Kidney glomerular epithelial cell (primary cell): Measurements from ENCODE around the gene TM7SF3.
"Not testable (repeated sequence)": the region's sequence is repeated elsewhere in the genome, so short reads cannot be mapped to it uniquely, and the experiment has no call there.

ENCODE experiments used
- DNase-seq: peaks from one replicate; lab custom pipeline; 2025; lab: John Stamatoyannopoulos, UW

TM7SF3 gene

DNA sequence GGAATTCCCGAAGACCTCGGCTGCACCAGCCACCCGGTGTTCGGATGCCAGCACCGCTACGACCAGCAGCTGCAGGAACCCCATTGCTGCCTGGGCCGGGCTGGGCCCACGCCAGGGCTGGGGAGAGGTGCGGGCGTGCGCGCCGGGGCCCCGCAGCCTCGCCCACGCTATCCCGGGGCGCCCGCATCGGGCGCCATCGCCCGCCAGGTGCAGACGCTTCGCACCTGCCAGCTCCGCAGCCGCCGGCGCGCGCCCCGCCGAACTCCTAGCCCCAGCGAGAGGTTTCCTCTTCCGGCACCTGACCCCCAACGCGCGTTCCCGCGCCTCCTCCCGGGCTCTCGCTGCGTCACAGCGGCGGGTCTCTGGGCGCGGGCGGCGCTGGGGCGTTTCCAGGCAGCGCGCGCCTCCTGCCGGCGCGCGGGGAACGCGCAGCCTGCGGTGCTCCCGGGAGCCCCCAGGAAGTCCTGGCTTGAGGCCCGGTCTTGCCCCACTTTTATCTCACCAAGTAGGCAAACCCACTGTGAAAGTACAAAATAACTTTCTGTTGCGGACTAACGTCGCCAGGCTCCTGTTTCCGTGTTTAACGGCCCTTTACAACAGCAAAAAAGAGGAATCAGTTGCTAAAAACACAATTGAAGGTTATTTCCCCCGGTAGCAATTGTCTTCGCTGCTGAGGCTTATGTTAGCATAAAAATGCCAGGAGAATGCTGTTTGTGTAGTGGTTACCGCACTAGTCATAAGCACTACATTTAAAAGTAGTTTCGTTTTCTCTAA is at the start of gene TM7SF3:
Gene TM7SF3 (minus strand): TSS at position 300 of the 774 bp plus-strand sequence. CDS start 216 bp downstream, at position 84.
- peak; percentile 84 for DNase-seq

DNA sequence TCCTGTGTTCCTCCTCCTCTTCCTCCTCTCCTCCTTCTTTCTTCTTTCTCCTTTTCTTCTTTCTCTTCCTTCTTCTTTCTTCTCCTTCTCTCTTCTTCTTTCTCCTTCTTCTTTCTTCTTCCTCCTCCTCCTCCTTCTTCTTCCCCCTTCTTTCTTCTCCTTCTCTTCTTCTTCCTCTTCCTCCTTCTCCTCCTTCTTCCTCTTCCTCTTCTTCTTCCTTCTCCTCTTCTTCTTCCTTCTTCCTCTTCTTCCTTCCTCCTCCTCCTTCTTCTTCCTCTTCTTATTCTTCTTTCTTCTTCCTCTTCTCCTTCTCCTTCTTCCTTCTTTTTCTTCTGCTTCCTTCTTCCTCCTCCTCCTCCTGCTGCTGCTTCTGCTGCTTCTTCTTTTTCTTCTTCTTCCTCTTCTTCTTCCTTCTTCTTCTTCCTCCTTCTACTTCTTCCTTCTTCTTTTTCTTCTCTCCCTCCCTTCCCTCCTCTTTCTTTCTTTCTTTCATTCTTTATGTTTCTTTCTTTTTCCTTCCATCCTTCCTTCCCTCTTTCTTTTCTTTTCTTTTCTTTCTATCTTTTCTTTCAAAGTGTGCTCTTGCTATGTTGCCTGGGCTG is 49.2 kb upstream of the TM7SF3 start:
- no peak for DNase-seq

DNA sequence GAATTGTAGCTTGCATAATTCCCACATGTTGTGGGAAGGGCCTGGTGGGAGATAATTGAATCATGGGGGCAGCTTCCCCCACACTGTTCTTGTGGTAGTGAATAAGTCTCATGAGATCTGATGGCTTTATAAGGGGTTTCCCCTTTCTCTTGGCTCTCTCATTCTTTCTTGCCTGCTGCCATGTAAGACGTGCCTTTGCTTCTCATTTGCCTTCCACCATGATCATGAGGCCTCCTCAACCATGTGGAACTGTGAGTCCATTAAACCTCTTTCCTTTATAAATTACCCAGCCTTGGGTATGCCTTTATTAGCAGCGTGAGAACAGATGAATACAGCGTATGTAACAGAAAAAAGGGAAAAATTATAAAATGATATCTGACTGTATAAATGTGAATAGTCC is 47.1 kb upstream of the TM7SF3 start:
- DNase-seq, result no peak

- no peak for DNase-seq
Measured at GRCh38 chr12:27060740-27061139, 46.6 kb upstream of the TM7SF3 start.

GRCh38 chr12:27057543-27057942 is 43.4 kb upstream of the TM7SF3 start:
- no peak for DNase-seq

DNA sequence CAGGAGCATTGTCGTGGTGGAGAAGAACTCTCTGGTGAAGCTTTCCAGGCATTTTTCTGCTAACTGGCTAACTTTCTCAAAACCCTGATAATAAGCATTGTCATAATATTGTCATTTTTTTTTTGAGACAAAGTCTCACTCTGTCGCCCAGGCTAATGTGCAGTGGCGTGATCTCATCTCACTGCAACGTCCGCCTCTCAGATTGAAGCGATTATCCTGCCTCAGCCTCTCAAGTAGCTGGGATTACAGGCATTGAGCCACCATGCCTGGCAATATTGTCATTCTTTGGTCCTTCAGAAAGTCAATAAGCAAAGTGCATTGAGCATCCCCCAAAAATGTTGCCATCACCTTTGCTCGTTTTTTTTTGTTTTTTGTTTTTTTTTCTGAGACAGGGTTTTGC is 41.8 kb upstream of the TM7SF3 start:
- DNase-seq, result no peak

DNA sequence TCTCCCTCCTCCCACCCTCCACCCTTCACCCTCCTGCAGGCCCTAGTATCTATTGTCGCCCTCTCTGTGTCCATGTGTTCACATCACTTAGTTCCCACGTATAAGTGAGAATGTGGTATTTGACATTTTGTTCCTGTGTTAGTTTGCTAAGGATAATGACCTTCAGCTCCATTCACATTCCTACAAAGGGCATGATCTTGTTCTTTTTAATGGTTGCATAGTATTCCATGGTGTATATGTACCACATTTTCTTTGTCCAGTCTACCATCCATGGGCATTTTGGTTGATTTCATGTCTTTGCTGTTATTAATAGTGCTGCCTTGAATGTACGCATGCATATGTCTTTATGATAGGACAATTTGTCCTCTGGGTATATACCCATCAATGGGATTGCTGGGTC is 38.6 kb upstream of the TM7SF3 start:
- DNase-seq, result no peak

GRCh38 chr12:27052176-27052575 is 38.0 kb upstream of the TM7SF3 start:
- no peak for DNase-seq

DNA sequence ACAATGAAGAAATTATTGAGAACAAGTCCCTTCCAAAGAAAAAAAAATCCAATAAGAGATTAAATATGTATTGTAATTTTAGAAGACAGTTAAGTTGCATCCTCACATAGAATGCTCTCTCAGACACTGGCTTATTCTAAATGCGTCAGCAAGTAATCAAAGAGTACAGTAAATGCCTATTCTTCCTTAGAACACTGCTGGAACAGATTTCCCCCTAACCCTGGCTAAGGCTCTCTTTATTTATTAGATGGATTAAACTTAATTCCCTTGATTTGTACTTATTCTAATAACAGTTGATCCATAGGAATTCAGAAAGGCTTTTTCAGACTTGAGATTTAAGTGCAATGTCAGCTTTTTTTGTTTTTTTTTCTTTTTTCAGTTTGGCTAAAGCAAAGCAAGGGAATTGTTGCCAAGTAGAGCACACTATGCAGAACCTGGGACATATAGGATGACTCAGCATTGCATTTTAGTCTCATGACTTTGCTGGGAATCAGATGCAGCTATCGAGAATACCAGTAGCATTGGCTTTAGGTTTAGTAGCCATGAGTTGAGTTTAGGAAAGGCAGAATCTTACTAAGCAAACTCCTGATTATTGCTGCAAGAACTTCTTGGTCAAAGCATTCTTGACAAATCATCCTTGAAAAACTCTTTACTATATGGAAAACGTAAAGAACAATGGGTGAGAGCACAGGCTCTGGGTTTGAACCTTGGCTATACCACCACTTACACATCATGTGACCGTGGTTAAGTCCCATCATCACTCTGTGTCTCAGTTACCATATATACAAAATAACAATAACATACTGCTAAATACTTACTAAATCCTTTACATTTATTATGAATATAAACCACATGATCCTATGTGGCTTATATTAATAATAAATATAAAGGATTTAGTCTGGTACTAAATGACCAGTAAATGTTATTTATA is 34.9 kb upstream of the TM7SF3 start:
- no peak for DNase-seq

- not testable (repeated sequence) for DNase-seq
Measured at GRCh38 chr12:27042018-27042417, 27.8 kb upstream of the TM7SF3 start.

- not testable (repeated sequence) for DNase-seq
Measured at GRCh38 chr12:27040637-27041036, 26.5 kb upstream of the TM7SF3 start.

GRCh38 chr12:27034607-27035293 is 20.6 kb upstream of the TM7SF3 start:
- no peak for DNase-seq

DNA sequence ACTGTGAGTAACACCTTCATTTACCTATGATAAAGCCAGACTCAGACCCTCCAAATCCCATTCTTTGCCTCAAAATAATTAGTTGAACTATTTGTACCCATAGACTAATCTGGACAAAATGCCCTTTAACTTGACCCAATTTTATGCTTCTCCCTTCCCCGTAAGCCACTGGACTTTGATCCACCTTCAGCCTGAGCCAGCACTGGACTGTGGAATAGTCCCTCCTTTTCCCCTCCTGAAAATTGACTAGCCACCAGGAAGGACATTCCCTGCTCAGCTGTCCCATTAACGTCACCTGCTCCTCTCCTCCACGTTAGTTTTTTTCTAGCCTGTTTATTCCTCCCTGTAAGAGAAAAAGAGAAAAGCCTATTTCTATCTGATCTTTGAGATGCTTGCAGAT is 18.5 kb upstream of the TM7SF3 start:
- DNase-seq, result no peak

- no peak for DNase-seq
Measured at GRCh38 chr12:27031531-27031930, 17.3 kb upstream of the TM7SF3 start.

DNA sequence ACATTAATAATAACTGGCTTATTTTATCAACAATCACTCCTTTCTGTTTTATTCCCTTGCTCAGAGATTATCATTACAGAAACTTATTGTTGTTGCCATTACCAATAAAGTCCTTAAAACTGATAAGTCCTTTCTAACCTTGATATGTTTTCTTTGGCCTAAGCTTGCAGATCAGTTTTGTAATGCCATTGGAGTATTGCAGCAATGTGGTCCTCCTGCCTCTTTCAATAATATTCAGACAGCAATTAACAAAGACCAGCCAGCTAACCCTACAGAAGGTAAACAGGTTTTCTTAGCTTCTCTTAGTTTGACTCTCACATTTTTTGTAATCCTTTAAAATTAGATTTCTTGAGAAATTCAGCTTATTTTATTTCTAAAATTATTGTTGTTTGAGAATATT is 12.1 kb upstream of the TM7SF3 start:
- DNase-seq, result no peak

- no peak for DNase-seq
Measured at GRCh38 chr12:27025116-27025515, 10.9 kb upstream of the TM7SF3 start.

GRCh38 chr12:27024291-27024690 is 10.1 kb upstream of the TM7SF3 start:
- no peak for DNase-seq

DNA sequence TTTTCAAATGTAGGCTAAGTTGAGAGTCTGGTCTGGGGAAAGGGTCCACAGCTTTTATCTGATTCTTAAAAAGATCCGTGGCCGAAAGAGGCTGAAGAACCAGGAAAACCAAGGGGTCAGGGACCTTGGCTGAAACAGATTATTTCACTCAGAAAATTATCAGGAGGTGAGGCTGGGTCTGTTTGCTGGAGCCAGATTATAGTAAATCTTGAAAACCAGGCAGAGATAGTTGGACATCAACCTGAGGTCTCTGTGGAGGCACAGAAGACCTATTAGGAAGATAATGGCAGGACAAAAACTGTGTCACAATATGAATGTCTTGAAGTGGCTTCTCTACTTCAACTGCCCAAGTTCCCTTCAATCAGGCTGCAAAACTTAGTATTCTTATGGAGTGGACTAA is 6.6 kb upstream of the TM7SF3 start:
- no peak for DNase-seq

DNA sequence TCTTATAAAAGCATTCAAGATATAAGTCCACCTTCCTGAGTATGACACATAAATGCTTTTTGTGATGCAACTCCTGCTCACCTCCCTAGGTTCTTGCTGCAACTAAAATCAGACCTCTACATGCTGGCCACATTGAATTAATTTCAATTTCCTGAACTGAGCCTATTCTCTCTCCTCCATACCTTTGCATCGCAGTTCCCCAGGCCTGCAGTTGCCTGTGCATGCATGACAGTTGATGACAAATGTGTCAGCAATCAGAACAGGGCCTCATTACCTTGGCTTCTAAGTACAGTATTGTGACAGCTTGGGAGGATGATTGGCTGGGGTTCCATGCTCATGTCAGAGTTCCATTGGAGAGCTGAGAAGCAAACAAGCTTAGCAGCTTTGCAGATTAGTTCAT is 3.9 kb upstream of the TM7SF3 start:
- DNase-seq, result no peak

GRCh38 chr12:27017163-27017823 is 3.1 kb upstream of the TM7SF3 start:
- not testable (repeated sequence) for DNase-seq

GRCh38 chr12:27015730-27016076 is 1.5 kb upstream of the TM7SF3 start:
- DNase-seq, result peak; percentile 54
